Spleen (tissue), 11 donors: ENCODE measurements around the gene KCNJ2. TPM values are rescaled to one million over a fixed set of nuclear protein-coding genes. Genes with fewer than 3 reads are reported as not detected.

Source experiments
- DNase-seq: peaks from one replicate; pipeline ENCODE4 v3.0.0-alpha.2; 2020
- H3K27ac ChIP-seq, 8 donors: fragments of 200-600 bp; sonication (generic) in 7 of 8; 1 replicate in 4 of 8; 2 replicates in 4 of 8; pipeline versions ENCODE4 v1.5.0 to v1.8.0; 2016 to 2021; ENCODE audit warnings: inconsistent platforms in 4 of 8, mild to moderate bottlenecking in 4 of 8, moderate library complexity in 1 of 8
- H3K27me3 ChIP-seq, 7 donors: fragments of 200-600 bp; sonication (generic) in 6 of 7; replicated peaks in 1 of 7; 1 replicate in 4 of 7; 2 replicates in 3 of 7; pipeline versions ENCODE4 v1.5.0 to v1.8.0; 2016 to 2021; ENCODE audit warnings: inconsistent platforms in 3 of 7, mild to moderate bottlenecking in 1 of 7
- H3K36me3 ChIP-seq, 6 donors: fragments of 200-600 bp; sonication (generic) in 5 of 6; 1 replicate in 4 of 6; 2 replicates in 2 of 6; pipeline versions ENCODE4 v1.5.0 to v1.8.0; 2016 to 2021; ENCODE audit warnings: inconsistent platforms in 2 of 6
- H3K4me1 ChIP-seq, 6 donors: fragments of 200-600 bp; sonication (generic) in 5 of 6; 1 replicate in 3 of 6; 2 replicates in 3 of 6; pipeline versions ENCODE4 v1.5.0 to v1.8.0; 2016 to 2021; ENCODE audit warnings: inconsistent platforms in 3 of 6
- H3K4me3 ChIP-seq, 8 donors: fragments of 200-600 bp; sonication (generic) in 7 of 8; 1 replicate in 4 of 8; 2 replicates in 4 of 8; pipeline versions ENCODE4 v1.5.0 to v1.8.0; 2016 to 2021; ENCODE audit warnings: inconsistent platforms in 4 of 8, mild to moderate bottlenecking in 4 of 8, moderate library complexity in 2 of 8
- H3K9me3 ChIP-seq, 8 donors: fragments of 200-600 bp; sonication (generic) in 7 of 8; 1 replicate in 4 of 8; 2 replicates in 4 of 8; pipeline versions ENCODE4 v1.5.0 to v1.8.0; 2016 to 2021; ENCODE audit warnings: inconsistent platforms in 4 of 8
- POLR2A ChIP-seq, 3 donors: fragments of 450-650 bp; IDR thresholded peaks; one replicate each; pipeline ENCODE4 v1.5.1; 2017; ENCODE audit warnings: antibody characterized with exemption in 3 of 3, mild to moderate bottlenecking in 1 of 3
- POLR2AphosphoS5 ChIP-seq, 3 donors: sonication (generic); formaldehyde crosslinking; IDR thresholded peaks; one replicate each; pipeline ENCODE4 v1.5.1; 2017; ENCODE audit warnings: antibody characterized with exemption in 3 of 3
- WGBS, 5 donors: extraction: QIAGEN DNeasy Blood & Tissue Kit in 3 of 5; methylation state at CpG; one replicate each; pipeline versions ENCODE4 v1.1.5 to v1.1.7; 2013 to 2018; 5-methylcytosine and 5-hydroxymethylcytosine counted together
- intact Hi-C: fragments of 100-400 bp; cut with DNase I; formaldehyde crosslinking; loops from one replicate; pipeline ENCODE4 v1.15.0; 2023; ENCODE audit warnings: low total_unique reads
- polyA plus RNA-seq, 3 donors: library from polyadenylated mRNA; stranded (reverse); fragments of 200-250 nt; gene quantifications; one replicate each; pipeline ENCODE4 v1.2.1, GENCODE V29; 2013
- total RNA-seq, 7 donors: library from RNA; depleted of rRNA in 3 of 7; stranded (reverse); fragments of >200 nt in 3 of 7; fragmentation: NEBNext Ultra II Directional in 4 of 7; extraction: Animal tissue kit (Norgen Biotek cat#: 25700) in 4 of 7; gene quantifications; one replicate each; pipeline versions ENCODE4 v1.1.0 to v1.2.1, GENCODE V29; 2016 to 2021
- TF ChIP-seq, protein P1 (sequence below), 11 experiments: fragments of 200-600 bp in 7 of 11; fragments of 450-650 bp in 4 of 11; sonication (generic) in 4 of 11; IDR thresholded peaks in 8 of 11; conservative IDR thresholded peaks in 3 of 11; 1 replicate in 7 of 11; 2 replicates in 4 of 11; pipeline versions ENCODE4 v1.4.0 to v1.8.0; 2016 to 2021; ENCODE audit warnings: antibody characterized with exemption in 11 of 11, inconsistent platforms in 4 of 11, mild to moderate bottlenecking in 1 of 11
- donor health status: healthy with polysubstance abuse.
- donor health status: DM: no; HTN: no; CAD: no; lungs with moderate emphysema.
- donor health status: DM: no; HTN: no; CAD: no.
- donor health status: Bipolar disorder and iron deficiency.
- donor health status: healthy.
- donor health status: DM: no; HTN: no; CAD: no.
- donor health status: DM: yes; HTN: yes; CAD: no.

KCNJ2 gene
- total and polyA plus RNA-seq, 10 donors = 0.91 to 34.1 (median 21.5) TPM

DNA sequence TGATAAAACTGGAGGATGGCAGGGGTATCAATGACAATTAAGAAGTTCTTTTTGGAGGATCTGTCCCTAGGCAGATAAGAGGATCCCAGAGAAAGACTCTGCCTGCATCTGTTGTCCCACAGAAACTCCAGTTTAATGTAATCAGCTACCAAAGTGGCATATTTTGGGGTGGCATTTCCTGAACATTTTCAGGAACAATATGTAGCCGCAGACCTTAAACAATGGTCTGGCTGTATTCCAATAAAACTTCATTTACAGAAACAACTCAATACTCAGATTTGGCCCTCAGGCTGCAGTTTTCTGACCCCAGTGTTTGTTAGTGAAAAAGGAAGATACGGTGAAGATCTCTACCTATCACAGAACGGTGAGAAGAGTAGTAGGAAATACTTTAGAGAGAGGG is 48.2 kb upstream of the KCNJ2 start:
- H3K36me3 ChIP-seq = no peaks in the 10 kb centered on the region
- H3K4me3 ChIP-seq = no peak overlapping the region
- peaks cover 0 to 16% (median 0%) of the 10 kb centered on the region in 8 donors for H3K9me3 ChIP-seq
- TF ChIP-seq POLR2AphosphoS5 (IDR thresholded peaks at IDR 0.05) (no peak), POLR2A (IDR thresholded peaks at IDR 0.05) (no peak)
- TF ChIP-seq, protein P1, sequence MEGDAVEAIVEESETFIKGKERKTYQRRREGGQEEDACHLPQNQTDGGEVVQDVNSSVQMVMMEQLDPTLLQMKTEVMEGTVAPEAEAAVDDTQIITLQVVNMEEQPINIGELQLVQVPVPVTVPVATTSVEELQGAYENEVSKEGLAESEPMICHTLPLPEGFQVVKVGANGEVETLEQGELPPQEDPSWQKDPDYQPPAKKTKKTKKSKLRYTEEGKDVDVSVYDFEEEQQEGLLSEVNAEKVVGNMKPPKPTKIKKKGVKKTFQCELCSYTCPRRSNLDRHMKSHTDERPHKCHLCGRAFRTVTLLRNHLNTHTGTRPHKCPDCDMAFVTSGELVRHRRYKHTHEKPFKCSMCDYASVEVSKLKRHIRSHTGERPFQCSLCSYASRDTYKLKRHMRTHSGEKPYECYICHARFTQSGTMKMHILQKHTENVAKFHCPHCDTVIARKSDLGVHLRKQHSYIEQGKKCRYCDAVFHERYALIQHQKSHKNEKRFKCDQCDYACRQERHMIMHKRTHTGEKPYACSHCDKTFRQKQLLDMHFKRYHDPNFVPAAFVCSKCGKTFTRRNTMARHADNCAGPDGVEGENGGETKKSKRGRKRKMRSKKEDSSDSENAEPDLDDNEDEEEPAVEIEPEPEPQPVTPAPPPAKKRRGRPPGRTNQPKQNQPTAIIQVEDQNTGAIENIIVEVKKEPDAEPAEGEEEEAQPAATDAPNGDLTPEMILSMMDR (IDR thresholded peaks at IDR 0.05 in 8 of 11, conservative IDR thresholded peaks at IDR 0.05 in 3 of 11) = no peak
- no peak for DNase-seq
- H3K4me1 ChIP-seq = peaks cover 0 to 40% (median 14%) of the 10 kb centered on the region in 6 donors
- WGBS, 5 donors = 9 to 25% (median 12%) methylated on average over 3 of the region's 3 CpGs
- peak overlapping the region in 7 of 8 donors; percentile 23 to 60 (median 30) for H3K27ac ChIP-seq
- no peaks in the 10 kb centered on the region for H3K27me3 ChIP-seq
- intact Hi-C loops = no loop called here

DNA sequence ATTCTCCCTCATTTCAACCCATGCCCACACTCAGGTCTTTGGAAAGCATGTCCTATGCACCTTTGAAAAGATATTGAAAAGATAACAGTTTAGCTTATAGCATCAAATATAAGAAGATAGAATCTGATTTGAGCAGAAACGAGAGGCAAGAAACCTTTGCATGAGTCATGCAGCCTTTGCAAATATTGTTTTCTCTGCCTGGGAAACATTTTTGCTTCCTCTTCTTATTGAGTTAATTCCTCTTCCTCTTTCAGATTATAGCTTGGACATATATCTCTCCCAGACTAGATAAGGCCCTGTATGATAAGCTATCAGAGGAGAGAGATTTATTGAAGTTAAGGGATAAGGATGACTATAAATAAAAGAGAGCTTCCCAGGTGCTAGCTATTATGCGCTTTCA is 46.1 kb upstream of the KCNJ2 start:
- TF ChIP-seq, protein P1 (IDR thresholded peaks at IDR 0.05 in 8 of 11, conservative IDR thresholded peaks at IDR 0.05 in 3 of 11) = no peak
- no peak for TF ChIP-seq POLR2A (IDR thresholded peaks at IDR 0.05)
- no peak for TF ChIP-seq POLR2AphosphoS5 (IDR thresholded peaks at IDR 0.05)
- no peak for DNase-seq
- no peaks in the 10 kb centered on the region for H3K27me3 ChIP-seq
- no peak overlapping the region for H3K4me3 ChIP-seq
- peaks cover 0 to 16% (median 0%) of the 10 kb centered on the region in 8 donors for H3K9me3 ChIP-seq
- 48 to 62% (median 58%) methylated on average over 2 of the region's 2 CpGs for WGBS, 5 donors
- H3K27ac ChIP-seq = peak overlapping the region in 4 of 8 donors; percentile 17 to 66 (median 41)
- no peaks in the 10 kb centered on the region for H3K36me3 ChIP-seq
- intact Hi-C loops = no loop called here
- H3K4me1 ChIP-seq = peaks cover 0 to 40% (median 14%) of the 10 kb centered on the region in 6 donors

DNA sequence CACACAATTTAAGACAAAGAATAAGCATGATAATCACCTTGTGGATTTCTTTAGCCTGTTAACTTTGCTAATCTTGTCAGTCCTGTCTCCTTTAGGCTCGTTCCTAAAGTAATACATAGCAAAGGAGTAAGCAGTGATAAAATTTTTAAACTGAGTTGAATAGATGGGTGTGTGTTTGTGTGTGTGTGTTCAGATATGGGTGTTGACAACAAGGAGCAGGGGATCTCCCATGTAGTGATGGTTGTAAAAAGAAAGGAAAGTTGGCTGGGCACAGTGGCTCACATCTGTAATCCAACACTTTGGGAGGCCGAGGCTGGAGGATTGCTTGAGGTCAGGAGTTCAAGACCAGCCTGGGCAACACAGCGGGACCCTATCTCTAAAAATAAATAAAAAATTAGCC is 44.6 kb upstream of the KCNJ2 start:
- Histone ChIP-seq H3K4me3 (no peak overlapping the region), H3K36me3 (no peaks in the 10 kb centered on the region), H3K27ac (no peak overlapping the region), H3K27me3 (no peaks in the 10 kb centered on the region), H3K4me1 (peaks cover 0 to 38% (median 14%) of the 10 kb centered on the region in 6 donors), H3K9me3 (peaks cover 0 to 10% (median 0%) of the 10 kb centered on the region in 8 donors)
- 71 to 85% (median 75%) methylated on average over 3 of the region's 3 CpGs for WGBS, 5 donors
- intact Hi-C loops = no loop called here
- TF ChIP-seq, protein P1 (IDR thresholded peaks at IDR 0.05 in 8 of 11, conservative IDR thresholded peaks at IDR 0.05 in 3 of 11) = no peak
- no peak for TF ChIP-seq POLR2AphosphoS5 (IDR thresholded peaks at IDR 0.05)
- TF ChIP-seq POLR2A (IDR thresholded peaks at IDR 0.05) = no peak
- no peak for DNase-seq

DNA sequence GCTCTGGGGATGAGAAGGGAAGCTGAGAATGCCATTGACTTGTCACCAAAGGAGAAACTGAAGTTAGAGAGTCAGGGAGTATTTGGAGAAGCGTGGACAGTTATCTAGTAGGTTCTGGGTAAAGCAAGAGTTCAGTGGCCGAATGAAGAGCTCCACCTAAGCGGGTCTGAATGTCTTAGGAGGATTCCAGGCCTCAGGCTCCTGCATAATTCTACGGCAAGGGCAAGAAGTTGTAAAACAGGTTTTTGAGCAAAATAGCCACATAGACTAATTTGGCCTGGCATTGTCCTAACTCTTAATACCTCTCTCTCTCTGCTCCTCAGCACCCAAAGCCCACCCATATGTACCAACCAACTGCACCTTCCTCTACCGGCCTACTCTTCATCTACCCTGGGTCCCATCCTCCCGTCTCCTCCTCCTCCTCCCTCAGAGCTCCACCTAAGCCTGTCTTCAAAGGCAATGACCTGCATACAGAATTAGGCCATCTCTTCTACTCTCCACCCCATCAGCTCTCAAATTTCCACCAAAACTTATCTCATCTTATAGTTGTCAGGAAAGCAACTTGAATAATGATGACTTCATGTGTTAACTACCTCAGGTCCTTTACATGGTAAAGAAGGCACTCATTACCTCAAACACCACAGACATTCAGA is 42.0 kb upstream of the KCNJ2 start:
- Histone ChIP-seq H3K27me3 (no peaks in the 10 kb centered on the region), H3K27ac (no peak overlapping the region), H3K36me3 (no peaks in the 10 kb centered on the region), H3K4me1 (peaks cover 0 to 13% (median 0%) of the 10 kb centered on the region in 6 donors), H3K9me3 (peaks cover 0 to 9% (median 0%) of the 10 kb centered on the region in 8 donors), H3K4me3 (no peak overlapping the region)
- WGBS, 5 donors = 91 to 96% (median 94%) methylated on average over 6 of the region's 6 CpGs
- no peak for DNase-seq
- no peak for TF ChIP-seq POLR2A (IDR thresholded peaks at IDR 0.05)
- no peak for TF ChIP-seq POLR2AphosphoS5 (IDR thresholded peaks at IDR 0.05)
- TF ChIP-seq, protein P1 (IDR thresholded peaks at IDR 0.05 in 8 of 11, conservative IDR thresholded peaks at IDR 0.05 in 3 of 11) = no peak
- intact Hi-C loops = no loop called here
